ENCODE data around the gene ABCA1.

The ABCA1 gene

GRCh38 chr9:104746285-104746684 is 181.7 kb downstream of the ABCA1 start:
- in situ Hi-C loops (cut with HindIII; ENCODE audit: low pct_ligation_motif_present, low sequenced_read_pairs), result no loop called here
- H3K4me3 ChIP-seq (ENCODE audit: low read depth, low read length), result no peak overlapping the region
- no peaks in the 10 kb centered on the region for H3K27me3 ChIP-seq (replicated peaks)
- no peak for DNase-seq
- H3K27ac ChIP-seq, result no peak overlapping the region
- no peaks in the 10 kb centered on the region for H3K36me3 ChIP-seq (replicated peaks)
- no peak for TF ChIP-seq CTCF (IDR thresholded peaks at IDR 0.05; ENCODE audit: low read depth, low read length, missing control alignments)

- Histone ChIP-seq H3K4me3 (ENCODE audit: low read depth, low read length) (no peak overlapping the region), H3K36me3 (replicated peaks) (no peaks in the 10 kb centered on the region), H3K27me3 (replicated peaks) (no peaks in the 10 kb centered on the region), H3K27ac (no peak overlapping the region)
- no peak for TF ChIP-seq CTCF (IDR thresholded peaks at IDR 0.05; ENCODE audit: low read depth, low read length, missing control alignments)
- in situ Hi-C loops (cut with HindIII; ENCODE audit: low pct_ligation_motif_present, low sequenced_read_pairs), result no loop called here
- no peak for DNase-seq
Observed at GRCh38 chr9:104745852-104746251, 182.1 kb downstream of the ABCA1 start.

- Histone ChIP-seq H3K4me3 (ENCODE audit: low read depth, low read length) (no peak overlapping the region), H3K36me3 (replicated peaks) (no peaks in the 10 kb centered on the region), H3K27me3 (replicated peaks) (no peaks in the 10 kb centered on the region), H3K27ac (no peak overlapping the region)
- DNase-seq, result peak; percentile 47
- in situ Hi-C loops (cut with HindIII; ENCODE audit: low pct_ligation_motif_present, low sequenced_read_pairs), result no loop called here
- peak; percentile 54 for TF ChIP-seq CTCF (IDR thresholded peaks at IDR 0.05; ENCODE audit: low read depth, low read length, missing control alignments)
Observed at GRCh38 chr9:104743376-104743985, 184.5 kb downstream of the ABCA1 start.

- no peak for TF ChIP-seq CTCF (IDR thresholded peaks at IDR 0.05; ENCODE audit: low read depth, low read length, missing control alignments)
- H3K4me3 ChIP-seq (ENCODE audit: low read depth, low read length), result no peak overlapping the region
Observed at GRCh38 chr9:104740621-104741020, 187.3 kb downstream of the ABCA1 start.

GRCh38 chr9:104738452-104738851 is 189.5 kb downstream of the ABCA1 start:
- in situ Hi-C loops (cut with HindIII; ENCODE audit: low pct_ligation_motif_present, low sequenced_read_pairs), result no loop called here
- no peak overlapping the region for H3K27ac ChIP-seq
- no peaks in the 10 kb centered on the region for H3K36me3 ChIP-seq (replicated peaks)
- no peak for TF ChIP-seq CTCF (IDR thresholded peaks at IDR 0.05; ENCODE audit: low read depth, low read length, missing control alignments)
- DNase-seq, result no peak
- H3K27me3 ChIP-seq (replicated peaks), result no peaks in the 10 kb centered on the region
- H3K4me3 ChIP-seq (ENCODE audit: low read depth, low read length), result no peak overlapping the region

More at GRCh38 chr9:104740621-104741020, 187.3 kb downstream of the ABCA1 start:
- H3K36me3 ChIP-seq (replicated peaks), result no peaks in the 10 kb centered on the region
- DNase-seq, result peak; percentile 37
- in situ Hi-C loops (cut with HindIII; ENCODE audit: low pct_ligation_motif_present, low sequenced_read_pairs), result no loop called here
- no peak overlapping the region for H3K27ac ChIP-seq
- no peaks in the 10 kb centered on the region for H3K27me3 ChIP-seq (replicated peaks)

Data from brain microvascular endothelial cell (primary cell).